ENCODE results near the gene SYT8.

The SYT8 gene

DNA sequence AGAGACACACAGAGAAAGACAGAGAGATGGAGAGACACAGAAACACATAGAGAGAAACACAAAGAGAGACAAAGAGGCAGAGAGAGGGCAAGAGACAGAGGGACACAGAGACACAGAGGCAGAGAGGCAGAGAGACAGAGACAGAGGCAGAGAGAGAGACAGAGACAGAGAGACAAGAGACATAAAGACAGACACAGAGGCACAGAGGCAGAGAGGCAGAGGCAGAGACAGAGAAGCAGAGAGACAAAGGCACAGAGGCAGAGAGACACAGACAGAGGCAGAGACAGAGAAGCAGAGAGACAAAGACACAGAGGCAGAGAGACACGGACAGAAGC lies 10.3 kb downstream of the SYT8 start:
- DNase-seq (ENCODE audit: low read depth, low spot score), result no peak

DNA sequence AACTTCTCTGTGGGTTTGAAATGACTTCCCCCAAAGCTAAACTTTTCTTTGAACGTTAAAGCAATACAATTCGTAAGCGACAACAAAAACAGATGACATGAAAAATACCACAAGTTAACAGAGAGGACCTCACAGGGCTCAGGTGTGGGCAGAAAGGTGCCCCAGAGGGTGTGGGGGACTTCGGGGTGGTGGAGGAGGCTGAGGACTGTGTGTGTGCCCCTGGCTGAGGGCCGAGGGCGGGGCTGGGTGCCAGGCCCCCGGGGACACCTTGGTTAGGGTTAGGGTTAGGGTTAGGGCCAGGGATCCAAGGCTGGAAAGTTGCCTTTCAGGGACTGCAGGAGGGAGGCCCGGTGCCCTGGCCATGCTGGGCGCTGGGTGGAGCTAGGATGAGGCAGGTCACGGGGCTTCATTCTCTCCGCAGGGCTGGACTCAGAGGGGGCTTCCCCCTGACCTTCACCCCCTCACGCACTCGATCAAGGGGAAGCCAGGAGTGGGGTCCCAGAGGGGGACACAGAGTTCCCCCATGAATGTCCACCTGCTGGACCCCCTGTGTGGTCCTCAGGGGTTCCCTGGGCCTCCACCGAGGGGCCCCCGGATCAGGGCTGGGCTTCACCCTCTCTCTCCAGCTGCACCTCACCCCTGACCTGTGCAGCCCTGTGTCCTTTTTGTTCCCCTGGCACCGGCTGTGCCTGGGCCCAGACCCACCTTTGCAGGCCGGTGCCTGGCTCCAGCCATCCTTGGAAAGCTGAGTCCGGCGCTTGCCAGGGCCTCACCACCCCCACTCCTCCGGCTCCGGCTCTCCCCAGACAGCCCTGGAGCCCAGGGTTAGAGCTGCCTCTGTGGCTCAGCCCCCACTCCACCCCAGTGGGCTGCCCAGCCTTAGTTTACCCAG lies 11.0 kb downstream of the SYT8 start:
- no peak for DNase-seq (ENCODE audit: low read depth, low spot score)

DNA sequence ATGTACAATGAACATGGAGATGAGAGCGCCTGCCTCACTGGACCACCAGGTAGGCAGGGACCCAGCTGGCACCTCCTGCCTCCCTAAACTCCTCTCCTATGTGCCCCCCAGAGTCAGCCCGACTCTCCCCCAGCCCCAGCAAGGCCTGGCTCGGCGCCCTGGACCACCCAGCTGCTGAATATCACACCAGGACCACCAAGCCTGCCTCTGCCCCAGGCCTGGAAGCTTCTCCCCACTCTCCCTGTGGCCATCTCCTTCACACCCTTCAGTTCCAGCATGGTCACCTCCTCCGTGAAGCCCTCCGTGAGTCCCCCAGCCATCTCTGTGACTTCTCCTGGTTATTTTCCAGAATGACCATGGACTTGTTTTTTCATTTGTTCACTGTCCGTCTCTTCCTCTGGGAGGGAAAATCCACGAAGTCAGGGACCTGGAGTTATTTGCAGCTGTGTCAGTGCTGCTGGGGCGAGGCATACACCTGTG lies 11.7 kb downstream of the SYT8 start:
- DNase-seq (ENCODE audit: low read depth, low spot score), result no peak

DNA sequence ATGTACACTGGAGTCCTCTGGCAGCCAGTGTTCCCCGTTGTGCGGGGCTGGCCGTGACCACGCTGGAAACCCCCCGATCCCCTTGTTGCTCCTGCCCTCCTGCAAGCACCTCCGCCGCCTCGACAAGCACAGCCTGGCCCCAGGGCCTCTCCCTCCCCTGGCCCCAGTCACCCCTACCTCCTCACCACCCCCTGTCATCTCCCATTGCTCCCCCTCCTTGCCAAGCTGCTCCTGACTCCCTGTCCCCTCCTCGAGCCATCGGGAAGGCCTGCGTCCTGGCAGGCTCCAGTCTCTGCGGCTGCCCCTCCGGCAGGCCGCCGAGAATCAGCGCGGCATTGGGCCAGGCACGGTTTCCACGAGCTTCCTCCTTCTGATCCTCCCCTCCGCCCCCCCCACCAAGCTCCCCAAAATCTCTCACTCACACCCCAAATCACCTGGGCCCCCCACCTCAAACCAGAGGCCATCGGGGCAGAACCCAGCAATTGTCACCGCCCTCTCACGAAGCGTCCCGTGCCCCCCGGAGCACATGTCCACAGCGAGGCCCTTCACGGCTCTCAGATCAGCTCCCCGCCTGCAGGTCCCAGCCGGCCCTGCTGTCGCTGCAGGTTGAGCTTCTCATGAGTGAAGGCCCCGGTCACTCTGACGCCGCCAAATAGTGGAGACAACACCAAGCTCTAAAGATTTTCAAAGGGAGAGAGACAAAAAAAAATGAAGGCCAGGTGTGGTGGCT lies 12.4 kb downstream of the SYT8 start:
- DNase-seq (ENCODE audit: low read depth, low spot score), result no peak

DNA sequence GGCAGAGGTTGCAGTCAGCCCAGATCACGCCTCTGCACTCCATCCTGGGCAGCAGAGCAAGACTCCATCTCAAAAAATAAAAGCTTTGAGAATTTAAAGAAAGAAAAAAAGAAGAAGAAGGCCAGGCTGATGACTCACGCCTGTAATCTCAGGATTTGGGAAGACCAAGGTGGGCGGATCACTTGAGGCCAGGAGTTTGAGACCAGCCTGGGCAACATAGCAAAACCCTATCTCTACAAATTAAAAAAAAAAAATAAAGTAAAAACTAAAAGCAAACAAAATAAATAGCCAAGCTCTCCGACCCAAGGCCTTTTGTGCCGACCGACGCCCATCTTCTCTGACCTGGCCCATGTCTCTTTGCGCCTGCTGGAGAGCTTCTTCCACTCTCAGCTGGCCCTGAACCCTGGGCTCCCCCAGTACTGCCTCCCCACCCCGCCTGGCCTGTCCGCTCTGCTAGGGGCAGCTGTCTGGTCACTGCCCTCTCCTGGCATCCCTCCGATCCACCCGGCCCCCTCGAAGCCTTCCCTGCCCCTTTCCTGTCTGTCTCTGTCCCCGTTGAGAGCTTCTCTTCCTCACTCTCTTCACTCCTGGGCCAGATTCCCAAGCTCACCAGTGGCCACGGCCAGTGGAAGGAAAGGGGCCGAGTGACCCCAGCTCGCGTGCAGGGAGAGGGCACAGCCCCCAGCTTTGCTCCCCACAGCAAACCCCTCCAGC lies 13.3 kb downstream of the SYT8 start:
- DNase-seq (ENCODE audit: low read depth, low spot score), result no peak

DNA sequence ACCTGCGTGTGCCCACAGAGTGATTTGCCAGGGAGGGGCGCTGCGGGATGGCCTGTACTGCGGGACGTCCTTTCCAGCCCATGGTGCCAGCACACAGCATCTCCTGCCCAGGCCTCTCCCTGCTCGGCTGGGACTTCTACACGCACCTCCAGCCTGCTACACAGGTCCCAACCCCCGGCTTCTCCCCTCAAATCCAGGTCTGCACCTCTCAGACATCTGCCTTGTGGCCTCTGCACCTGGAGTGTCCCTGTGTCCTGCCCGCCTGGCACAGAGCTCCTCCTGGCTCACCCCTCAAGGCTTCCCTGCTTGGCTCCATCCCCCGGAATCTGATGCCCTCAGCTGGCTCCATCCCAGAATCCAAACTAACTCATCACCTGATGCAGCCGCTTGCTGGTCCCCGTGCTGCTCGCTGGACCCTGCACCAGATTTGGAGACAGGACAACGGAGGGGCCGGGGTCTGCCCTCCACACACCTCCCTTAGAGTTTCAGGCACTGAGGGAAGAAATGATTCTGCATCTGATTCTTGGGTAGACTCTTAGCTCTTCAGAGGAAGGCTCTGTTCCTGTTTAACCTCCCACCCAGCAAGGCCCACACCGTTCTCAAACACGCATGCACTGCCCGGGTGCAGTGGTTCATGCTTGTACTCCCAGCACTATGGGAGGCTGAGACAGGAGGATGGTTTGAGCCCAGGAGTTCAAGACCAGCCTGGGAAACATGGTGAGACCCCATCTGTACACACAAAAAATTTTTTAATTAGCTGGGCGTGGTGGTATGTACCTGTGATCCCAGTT lies 14.0 kb downstream of the SYT8 start:
- no peak for DNase-seq (ENCODE audit: low read depth, low spot score)

DNA sequence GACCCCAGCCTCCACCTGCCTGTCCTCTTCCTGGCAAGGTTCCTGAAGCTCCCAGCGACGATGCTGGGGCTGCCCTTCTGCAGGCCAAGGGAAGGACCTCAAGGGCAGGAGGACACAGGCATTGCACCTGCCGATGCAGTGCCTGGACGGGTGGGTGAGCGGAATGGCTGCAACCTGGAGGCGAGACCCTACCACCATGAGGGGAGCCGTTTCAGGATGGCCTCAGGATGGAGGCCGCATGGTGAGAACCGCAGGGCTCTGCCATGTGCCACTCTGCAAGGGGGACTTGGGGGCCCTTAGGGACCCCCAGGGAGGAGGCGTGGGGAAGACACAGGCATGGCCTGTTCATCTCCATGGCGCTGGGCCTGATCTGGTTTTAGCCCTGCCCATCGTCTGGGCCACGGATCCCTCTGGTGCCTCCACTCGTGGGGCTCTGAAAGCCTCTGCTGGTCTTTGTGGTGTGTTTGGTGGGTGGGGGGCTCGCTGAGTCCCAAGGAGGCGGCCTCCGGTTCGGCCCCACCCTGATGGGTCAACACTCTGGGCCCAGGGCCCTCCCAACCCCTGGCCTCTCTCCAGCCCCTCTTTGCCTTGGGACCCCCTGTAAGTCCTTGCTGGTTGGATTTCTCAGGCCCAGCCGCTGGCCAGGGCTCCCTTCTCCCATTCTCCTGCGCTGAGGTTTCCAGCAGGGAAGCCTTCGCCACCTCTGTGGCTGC lies 16.8 kb downstream of the SYT8 start:
- no peak for DNase-seq (ENCODE audit: low read depth, low spot score)

DNA sequence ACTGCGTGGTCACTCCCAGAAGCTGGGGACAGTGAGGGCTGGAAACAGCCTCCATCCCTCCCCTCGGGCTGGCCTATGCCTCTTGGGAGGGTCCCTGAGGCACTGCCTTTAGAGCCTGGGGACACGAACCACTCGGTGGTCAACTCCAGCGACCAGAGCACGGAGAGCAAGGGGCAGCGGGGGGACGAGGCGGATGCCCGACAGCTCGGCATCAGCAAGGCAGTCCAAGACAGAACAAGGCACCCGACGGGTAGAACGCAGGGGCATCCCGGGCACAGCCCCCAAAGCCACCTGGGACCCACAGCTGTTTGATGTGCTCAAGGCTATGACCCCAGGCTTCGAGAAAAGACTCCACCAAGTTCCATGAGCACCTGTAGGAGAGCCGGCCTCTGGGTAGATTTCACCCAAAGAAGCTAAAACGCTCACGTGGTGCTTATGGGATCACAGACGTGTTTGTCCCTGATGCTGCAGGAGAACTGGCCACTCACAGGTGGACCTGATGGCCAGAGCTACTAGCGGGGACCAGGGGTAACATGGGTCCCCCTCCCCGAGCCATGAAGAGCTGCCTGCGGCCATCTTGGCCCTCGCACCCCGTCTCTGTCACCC lies 17.6 kb downstream of the SYT8 start:
- no peak for DNase-seq (ENCODE audit: low read depth, low spot score)

DNA sequence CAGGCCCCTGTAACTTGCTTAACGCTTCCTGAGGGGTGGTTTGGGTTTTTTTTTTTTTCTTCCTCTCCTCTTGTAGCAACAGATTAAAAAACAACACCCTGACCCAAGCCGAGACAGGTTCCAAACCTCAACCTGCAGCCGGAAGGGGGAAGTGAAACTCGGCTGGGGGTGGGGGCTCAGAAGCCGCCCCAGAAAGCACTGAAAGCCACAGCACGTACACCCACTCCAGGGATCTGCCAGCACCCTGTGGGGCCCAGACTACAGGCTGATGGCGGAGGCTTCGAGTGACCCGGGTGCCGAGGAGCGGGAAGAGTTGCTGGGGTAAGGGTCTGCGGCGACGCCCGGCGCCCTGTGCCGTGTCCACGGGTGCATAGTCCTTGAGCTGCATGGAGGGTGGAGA lies 18.1 kb downstream of the SYT8 start, which contains the start of gene LSP1:
Gene LSP1, plus strand, starts transcription at position 208 of the 400 bp plus-strand sequence. Its CDS starts 61 bp downstream, at position 269.
- peak; percentile 55 for DNase-seq (ENCODE audit: low read depth, low spot score)

DNA sequence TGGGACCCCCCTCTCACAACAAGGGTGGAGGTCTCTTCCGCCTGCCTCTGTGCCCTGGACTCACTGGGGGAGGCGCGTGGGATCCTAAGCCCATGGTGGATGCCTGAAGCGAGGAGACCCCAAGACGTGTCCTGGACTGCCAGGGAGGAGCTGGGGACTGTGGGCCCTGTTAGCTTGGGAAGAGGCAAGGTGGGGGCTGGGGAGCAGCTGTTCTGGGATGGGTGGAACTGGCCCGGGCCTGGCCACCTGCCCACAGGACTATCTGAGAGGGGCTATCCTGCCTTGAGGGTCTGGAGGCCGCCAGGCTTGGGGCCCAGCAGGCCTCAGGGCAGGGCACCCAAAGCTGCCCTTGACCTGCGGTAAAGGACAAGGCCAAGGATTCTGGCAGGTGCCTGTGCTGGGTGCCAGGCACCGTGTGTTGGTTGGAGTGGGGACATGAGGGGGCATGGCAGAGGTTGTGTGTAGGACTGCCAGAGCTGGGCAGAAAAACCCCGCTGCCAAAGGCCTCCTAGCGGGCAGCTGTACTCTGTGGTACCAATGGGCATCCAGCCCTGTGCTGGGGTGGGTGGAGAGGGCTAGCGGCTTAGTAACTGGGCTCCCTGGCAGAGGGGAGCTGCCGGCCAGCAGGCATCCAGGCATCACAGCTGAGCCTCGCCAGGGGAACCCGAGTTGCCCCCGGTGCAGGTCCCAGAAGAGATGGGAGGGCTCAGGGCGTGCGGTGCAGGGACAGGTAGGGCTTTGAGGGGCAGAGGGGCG lies 18.8 kb downstream of the SYT8 start:
- no peak for DNase-seq (ENCODE audit: low read depth, low spot score)

DNA sequence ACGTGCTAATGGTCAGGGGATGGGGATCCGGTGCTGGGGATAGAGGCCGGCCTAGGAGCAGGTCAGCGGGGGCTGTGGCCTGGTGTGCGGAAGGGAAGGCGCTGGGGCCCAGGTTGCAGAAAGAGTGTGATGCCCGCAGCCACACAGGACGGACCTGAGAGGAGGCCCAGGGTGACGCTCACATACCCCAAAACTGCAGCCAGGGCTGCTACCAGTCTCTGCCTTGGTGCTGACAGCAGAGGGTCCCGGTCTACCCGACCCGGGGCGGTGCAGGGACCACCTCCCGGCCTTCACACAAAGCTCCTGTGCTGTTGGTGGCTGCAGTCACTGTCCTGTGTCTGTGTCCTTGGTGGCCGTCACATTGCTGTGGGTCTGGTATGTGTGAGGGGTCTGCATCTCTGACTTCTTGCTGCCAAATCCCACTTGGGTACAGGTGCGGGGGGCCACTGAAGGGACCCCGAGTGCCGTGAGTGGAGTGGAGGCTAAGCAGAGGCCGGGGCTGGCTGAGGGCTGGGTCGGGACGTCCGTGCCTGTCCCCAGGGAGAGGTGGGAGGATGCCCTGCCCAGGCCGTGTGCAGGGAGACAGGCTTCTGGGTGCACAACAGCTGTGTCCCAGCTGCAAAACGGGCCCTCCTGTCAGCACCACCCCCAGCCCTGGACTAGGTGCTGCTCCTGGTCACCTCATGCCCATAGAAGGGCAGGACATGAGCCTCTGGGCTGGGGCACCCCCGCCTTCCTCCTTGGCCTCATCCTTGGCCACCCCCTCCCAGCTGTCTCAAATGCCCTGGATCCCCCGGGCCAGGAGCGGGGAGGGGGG lies 19.6 kb downstream of the SYT8 start:
- DNase-seq (ENCODE audit: low read depth, low spot score), result no peak

DNA sequence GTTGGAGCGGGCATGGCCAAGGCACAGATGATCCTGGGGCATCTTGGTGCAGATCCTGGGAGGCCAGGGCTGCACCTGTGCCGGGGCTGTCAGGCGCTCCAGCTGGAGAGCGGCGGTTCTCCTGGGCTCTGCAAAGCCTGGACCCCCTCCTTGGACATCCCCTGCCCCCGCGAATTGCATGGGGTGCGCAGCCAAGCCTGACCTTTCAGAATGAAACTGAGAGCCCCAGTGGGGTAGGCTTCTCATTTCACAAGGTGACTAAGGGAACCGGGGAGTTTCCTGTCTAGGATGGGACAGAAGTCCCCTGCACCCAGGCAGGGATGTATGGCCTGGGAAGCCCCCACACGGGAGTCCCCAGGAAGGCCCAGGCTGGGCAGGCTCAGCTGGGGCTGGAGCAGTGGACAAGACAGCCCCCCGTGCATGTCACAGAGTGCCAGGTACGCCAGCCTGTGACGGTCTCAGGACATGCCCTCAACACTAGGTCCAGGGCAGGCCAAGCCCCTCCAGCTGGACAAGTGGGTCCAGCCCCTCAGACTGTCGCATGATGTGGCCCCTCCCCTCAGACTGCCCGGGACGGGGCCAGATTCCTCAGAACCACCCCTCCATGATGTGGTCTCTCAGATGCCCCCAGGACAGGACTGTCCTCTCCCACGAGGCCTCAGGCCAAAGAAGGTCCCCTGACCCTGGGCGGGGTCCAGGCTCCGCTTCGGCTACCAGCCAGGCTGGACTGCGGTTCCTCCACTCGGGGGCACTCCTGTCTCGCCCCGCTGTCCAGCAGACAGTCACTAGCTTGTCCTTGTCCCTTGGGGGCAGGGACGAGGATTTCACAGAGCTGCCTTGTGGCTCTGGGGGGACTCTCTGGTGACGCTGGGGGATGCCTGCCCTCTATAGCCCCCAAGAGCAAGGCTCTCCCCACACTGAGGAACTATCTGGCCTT lies 20.4 kb downstream of the SYT8 start:
- peak; percentile 37 for DNase-seq (ENCODE audit: low read depth, low spot score)

DNA sequence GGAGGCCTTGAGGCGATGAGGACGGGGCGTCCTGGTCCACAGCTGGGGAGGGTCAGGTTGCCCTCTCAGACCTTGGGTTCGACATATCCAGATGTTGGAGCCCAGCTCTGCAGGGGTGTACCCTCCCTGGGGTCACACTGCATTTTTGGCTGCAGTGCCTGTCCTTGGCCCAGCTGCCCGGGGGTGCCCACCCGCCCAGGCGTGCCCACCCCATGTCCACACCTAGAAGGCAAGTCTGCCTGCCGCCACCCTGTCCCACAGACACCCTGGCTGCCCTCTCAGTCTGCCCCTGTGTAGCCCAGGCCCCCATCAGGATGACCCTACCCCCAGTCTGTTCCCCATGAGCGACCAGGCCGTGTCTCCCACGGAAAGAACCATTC lies 21.1 kb downstream of the SYT8 start:
- DNase-seq (ENCODE audit: low read depth, low spot score), result no peak

DNA sequence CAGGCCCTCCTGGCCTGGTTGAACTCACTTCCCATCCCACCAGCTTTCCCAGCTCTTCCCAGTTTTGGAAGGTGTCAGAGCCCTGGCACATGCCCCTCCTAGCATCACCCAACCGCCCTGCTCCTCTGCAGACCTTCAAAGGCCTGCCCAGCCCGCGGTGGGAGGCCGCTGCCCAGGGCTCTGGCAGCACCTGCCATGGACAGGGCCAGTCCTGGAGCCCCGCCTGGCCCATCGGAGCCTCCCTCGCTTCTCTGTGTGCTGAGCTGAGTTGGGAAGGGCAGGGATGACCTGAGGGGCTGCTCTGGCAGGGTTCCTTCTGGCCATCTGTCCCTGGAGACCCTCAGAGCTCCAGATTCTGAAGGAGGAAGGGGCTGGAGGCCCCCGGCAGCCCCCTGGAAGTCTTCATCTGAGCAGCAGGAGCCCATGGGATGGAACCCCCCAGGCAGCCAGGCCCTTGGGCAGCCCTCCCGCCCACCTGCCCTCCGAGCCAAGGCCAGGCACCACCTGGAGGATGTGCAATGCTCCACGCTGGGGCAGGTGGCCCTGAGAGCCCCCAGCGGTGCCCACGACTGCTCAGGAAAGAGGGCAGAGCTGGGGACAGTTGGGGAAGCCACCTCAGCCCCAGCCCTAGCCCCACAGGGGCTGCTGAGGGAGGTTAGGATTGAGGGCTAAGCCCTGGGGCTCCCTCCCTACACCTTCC lies 21.7 kb downstream of the SYT8 start:
- DNase-seq (ENCODE audit: low read depth, low spot score), result no peak

DNA sequence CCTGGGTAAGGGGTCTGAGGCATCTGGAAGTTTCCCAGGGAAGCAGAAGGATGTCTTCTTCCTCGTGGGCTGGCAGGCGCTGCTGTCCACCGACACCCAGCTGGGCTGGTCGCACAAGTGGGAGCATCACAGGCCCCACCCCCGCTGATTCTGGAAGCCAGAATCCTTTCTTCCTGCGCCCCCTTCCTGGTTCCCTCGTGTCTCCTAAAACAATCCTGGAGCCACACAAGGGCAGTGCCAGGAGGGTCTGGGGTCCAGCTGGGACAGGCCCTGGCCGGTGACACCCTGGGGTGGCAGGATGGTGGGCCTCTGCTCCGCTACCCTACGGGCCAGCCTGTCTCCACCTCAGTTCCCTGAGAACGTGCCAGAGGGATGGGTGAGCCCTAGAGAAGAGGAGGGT lies 22.3 kb downstream of the SYT8 start:
- no peak for DNase-seq (ENCODE audit: low read depth, low spot score)

DNA sequence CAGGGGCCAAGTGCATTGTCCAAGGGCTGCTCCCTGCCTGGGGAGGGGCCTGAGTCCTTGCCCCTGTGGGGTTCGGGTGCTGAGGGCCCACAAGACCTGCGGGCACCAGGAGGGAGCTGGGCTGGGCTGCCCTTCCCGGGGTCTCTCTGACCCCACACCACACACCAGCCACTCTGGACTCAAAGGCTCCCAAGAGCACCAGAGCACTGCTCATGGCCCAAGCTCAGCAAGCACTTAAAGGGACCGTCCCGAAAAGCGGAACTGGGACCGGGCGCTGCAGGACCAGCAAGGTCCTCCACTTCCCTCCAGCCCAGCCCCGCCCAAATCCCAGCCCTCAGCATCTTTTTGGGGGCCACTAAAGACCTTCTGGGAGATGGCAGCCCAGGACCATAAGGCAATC lies 23.4 kb downstream of the SYT8 start:
- DNase-seq (ENCODE audit: low read depth, low spot score), result no peak

DNA sequence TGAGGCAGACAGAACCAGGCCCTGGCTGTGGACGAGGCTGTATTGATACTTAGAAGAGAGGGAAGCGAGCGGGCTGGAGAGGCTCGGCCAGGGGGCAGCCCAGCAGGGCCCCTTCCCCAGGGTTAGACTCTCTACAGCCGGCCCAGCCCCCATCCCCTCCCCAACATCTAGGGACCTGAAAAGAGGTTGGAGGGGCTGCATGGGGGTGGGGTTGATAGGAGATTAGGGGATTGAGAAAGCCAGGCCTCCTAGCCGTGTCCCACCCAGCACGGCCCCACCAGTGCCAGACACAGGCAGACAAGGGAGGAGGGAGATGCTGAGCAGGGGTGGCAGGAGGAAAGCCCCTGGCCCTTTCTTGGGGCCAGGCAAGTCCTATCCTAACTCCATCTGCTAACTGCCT lies 23.8 kb downstream of the SYT8 start:
- no peak for DNase-seq (ENCODE audit: low read depth, low spot score)
